RWPE2 (cell line): ENCODE data around the gene SMAD3.
"Not testable (repeated sequence)": the region's sequence is repeated elsewhere in the genome, so short reads cannot be mapped to it uniquely, and the experiment has no call there.

ENCODE experiments used
- ATAC-seq: fragments of 200-7000 bp; cut with Tn5 transposase; 3 replicates; pipeline ENCODE4 v1.9.1; 2021; ENCODE audit warnings: low read depth
- DNase-seq: peaks from one replicate; pipeline ENCODE4 v3.0.0-alpha.2; 2020; ENCODE audit warnings: low spot score
- H3K27ac ChIP-seq: fragments of 450-650 bp; 2 replicates; pipeline ENCODE4 v1.5.1; 2017; ENCODE audit warnings: mild to moderate bottlenecking; ENCODE audit not compliant: poor library complexity, severe bottlenecking
- H3K27me3 ChIP-seq: fragments of 250-450 bp; sonication (Bioruptor Pico); 2 replicates; pipeline ENCODE4 v1.5.1; 2021; ENCODE audit warnings: mild to moderate bottlenecking, moderate library complexity; ENCODE audit not compliant: insufficient read depth, poor library complexity, severe bottlenecking
- H3K36me3 ChIP-seq: fragments of 250-450 bp; sonication (Bioruptor Pico); 2 replicates; pipeline ENCODE4 v1.5.1; 2020; ENCODE audit warnings: low read depth, mild to moderate bottlenecking, moderate library complexity
- H3K4me1 ChIP-seq: fragments of 250-450 bp; sonication (Bioruptor Pico); 2 replicates; pipeline ENCODE4 v1.5.1; 2021; ENCODE audit warnings: mild to moderate bottlenecking, moderate library complexity; ENCODE audit not compliant: insufficient read depth, poor library complexity, severe bottlenecking
- H3K4me3 ChIP-seq: fragments of 250-450 bp; sonication (Bioruptor Pico); 2 replicates; pipeline ENCODE4 v1.5.1; 2021; ENCODE audit warnings: mild to moderate bottlenecking, moderate library complexity; ENCODE audit not compliant: severe bottlenecking
- H3K9me3 ChIP-seq: fragments of 250-450 bp; sonication (Bioruptor Pico); 2 replicates; pipeline ENCODE4 v1.5.1; 2021; ENCODE audit warnings: mild to moderate bottlenecking, moderate library complexity; ENCODE audit not compliant: severe bottlenecking
- CTCF ChIP-seq: fragments of 450-650 bp; IDR thresholded peaks from one replicate; pipeline ENCODE4 v1.5.1; 2017; ENCODE audit warnings: mild to moderate bottlenecking, moderate library complexity; ENCODE audit not compliant: poor library complexity, severe bottlenecking

SMAD3 gene

DNA sequence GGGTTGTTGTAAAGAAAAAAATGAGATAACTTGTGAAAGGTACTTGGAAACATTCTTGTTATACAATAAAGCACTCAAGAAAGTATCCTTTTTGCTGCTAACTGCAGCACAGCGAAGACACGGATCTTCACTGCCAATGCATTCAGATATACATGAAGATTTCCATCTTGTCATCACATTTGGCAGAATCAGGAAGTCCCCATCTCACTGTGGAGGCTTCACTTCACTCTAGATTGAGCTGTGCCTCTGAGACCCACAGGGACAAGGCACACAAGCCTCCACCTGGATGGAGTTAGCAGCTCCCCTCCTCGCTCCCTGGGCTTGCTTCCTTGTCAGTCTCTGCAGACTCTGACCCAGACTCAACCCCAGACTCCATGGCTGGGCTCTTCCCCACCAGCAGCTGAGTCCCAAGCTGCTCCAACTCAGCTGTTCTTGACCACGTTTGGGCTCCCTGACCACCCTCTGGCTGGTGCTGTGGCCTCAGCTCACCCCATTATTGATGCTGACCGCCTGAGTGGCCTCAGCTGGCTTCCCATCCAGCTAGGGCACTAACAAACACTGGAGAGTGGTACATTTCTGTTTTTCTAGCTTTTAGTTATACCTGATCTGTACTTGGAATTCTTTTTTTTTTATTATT lies 45.4 kb upstream of the SMAD3 start:
- H3K27me3 ChIP-seq: no peaks in the 10 kb centered on the region
- no peak for TF ChIP-seq CTCF
- peaks cover 16% of the 10 kb centered on the region for H3K4me1 ChIP-seq
- ATAC-seq (no peak), DNase-seq (no peak)
- no peaks in the 10 kb centered on the region for H3K36me3 ChIP-seq
- H3K27ac ChIP-seq: no peak overlapping the region
- H3K4me3 ChIP-seq: no peak overlapping the region
- no peaks in the 10 kb centered on the region for H3K9me3 ChIP-seq

GRCh38 chr15:67020668-67021067 lies 44.7 kb upstream of the SMAD3 start:
- not testable (repeated sequence) for DNase-seq, ATAC-seq, H3K4me3 ChIP-seq, H3K27ac ChIP-seq, H3K27me3 ChIP-seq, H3K9me3 ChIP-seq, H3K36me3 ChIP-seq
- H3K4me1 ChIP-seq: peaks cover 23% of the 10 kb centered on the region

DNA sequence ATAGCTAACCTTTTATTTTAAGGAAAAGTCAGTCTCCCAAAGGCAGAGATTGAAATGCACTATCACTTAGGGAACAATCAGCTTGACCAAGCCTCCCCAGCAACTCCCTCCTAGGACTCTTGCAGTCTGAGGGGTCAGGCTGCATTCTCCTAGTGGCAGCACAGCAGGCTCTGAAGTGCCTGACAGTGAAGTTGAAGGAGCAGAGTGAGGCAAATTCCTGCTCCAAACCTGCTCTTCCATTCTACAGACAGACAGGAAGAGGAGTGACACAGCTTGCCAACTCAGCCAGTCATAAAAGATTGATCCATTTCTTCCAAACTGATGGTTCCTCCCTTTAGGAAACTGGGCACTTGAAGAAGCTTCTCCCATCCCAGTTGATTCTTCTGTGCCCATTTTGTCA lies 43.9 kb upstream of the SMAD3 start:
- H3K4me1 ChIP-seq: peaks cover 31% of the 10 kb centered on the region
- no peaks in the 10 kb centered on the region for H3K9me3 ChIP-seq
- H3K4me3 ChIP-seq: no peak overlapping the region
- no peak for TF ChIP-seq CTCF
- DNase-seq (no peak), ATAC-seq (no peak)
- no peaks in the 10 kb centered on the region for H3K36me3 ChIP-seq
- H3K27ac ChIP-seq: peak overlapping the region; percentile 13
- H3K27me3 ChIP-seq: no peaks in the 10 kb centered on the region

GRCh38 chr15:67022587-67023105 lies 42.8 kb upstream of the SMAD3 start:
- no peak overlapping the region for H3K4me3 ChIP-seq
- H3K9me3 ChIP-seq: no peaks in the 10 kb centered on the region
- no peaks in the 10 kb centered on the region for H3K27me3 ChIP-seq
- DNase-seq (no peak), ATAC-seq (no peak)
- no peak overlapping the region for H3K27ac ChIP-seq
- no peak for TF ChIP-seq CTCF
- H3K36me3 ChIP-seq: no peaks in the 10 kb centered on the region
- H3K4me1 ChIP-seq: peaks cover 43% of the 10 kb centered on the region

- DNase-seq (no peak), ATAC-seq (peak; percentile 3; the same call in 1 of the 3 replicates)
- no peaks in the 10 kb centered on the region for H3K27me3 ChIP-seq
- H3K4me1 ChIP-seq: peaks cover 51% of the 10 kb centered on the region
- no peaks in the 10 kb centered on the region for H3K36me3 ChIP-seq
- peak overlapping the region; percentile 83 for H3K27ac ChIP-seq
- no peak overlapping the region for H3K4me3 ChIP-seq
- TF ChIP-seq CTCF: no peak
- no peaks in the 10 kb centered on the region for H3K9me3 ChIP-seq
Measured at GRCh38 chr15:67023517-67024313, 41.7 kb upstream of the SMAD3 start.
